Non-pigmented ciliary epithelial cell (primary cell): ENCODE measurements around the gene TRUB2.

Experiments
- DNase-seq: peaks from one replicate; pipeline ENCODE4 v3.0.0-alpha.2; 2010; ENCODE audit warnings: low read depth

TRUB2 gene, protein sequence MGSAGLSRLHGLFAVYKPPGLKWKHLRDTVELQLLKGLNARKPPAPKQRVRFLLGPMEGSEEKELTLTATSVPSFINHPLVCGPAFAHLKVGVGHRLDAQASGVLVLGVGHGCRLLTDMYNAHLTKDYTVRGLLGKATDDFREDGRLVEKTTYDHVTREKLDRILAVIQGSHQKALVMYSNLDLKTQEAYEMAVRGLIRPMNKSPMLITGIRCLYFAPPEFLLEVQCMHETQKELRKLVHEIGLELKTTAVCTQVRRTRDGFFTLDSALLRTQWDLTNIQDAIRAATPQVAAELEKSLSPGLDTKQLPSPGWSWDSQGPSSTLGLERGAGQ

DNA sequence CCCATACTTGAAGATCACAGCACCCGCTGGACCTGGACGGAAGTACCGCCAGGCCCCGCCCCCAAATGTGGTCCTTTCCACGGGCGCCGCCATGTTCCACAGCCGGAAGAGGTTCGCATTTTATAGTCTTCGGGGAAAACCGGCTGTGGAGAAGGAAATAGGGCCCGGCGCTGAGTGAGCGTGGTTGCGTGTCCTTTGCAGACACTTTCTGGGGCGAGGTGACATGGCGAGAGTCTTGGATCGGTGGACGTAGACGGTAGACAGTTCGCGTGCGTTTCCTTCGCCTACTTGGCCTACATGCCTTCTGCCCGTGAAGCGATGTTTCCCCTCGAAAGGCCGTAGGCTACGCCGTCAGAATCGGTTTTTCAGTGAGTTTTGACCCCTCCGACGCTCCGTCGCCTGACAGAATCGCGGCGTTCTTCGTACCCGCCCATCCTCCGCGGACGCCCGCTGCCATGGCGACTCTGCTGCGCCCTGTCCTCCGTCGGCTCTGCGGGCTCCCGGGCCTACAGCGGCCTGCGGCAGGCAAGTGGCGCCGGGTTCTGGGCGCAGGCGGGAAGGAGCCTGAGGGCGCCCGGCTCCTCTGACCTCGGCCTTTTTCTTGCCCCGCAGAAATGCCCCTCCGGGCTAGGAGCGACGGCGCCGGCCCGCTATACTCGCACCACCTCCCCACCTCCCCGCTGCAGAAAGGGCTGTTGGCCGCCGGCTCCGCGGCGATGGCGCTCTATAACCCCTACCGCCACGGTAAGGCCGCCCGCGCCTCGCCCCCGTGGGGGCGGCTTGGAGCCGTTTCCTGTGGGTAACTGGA lies at the start of gene TRUB2, which contains the start of gene COQ4:
TSS of gene TRUB2 (minus strand) at position 44 of the 808 bp plus-strand sequence. CDS start at position 5, 39 bp downstream.
TSS of gene COQ4 (plus strand) at position 436 of the 808 bp plus-strand sequence. CDS start at position 456, 20 bp downstream.
- peak; percentile 58 for DNase-seq

DNA sequence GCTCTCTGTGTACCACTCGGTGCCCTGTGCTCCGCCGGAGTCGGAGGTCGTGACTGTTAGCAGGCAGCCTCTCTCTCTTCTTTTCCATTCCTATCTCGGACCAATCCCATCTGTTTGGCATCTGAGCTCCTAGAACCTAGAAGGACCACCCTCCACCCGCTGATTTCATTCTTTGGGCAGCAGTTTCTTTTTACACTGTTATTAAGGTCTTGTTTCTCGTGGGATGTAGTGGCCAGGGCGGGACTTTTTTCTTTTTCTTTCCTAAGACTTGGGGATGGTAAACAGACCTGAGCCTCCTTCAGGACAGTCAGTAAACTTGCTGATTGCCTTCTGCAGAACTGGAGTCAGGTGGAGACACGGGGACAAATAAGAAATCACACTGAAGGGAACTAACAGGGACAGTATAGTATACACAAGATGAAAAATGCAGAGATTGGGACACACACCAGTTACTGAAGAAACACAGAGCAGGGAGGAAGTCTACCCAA lies 49.4 kb upstream of the TRUB2 start:
- no peak for DNase-seq

DNA sequence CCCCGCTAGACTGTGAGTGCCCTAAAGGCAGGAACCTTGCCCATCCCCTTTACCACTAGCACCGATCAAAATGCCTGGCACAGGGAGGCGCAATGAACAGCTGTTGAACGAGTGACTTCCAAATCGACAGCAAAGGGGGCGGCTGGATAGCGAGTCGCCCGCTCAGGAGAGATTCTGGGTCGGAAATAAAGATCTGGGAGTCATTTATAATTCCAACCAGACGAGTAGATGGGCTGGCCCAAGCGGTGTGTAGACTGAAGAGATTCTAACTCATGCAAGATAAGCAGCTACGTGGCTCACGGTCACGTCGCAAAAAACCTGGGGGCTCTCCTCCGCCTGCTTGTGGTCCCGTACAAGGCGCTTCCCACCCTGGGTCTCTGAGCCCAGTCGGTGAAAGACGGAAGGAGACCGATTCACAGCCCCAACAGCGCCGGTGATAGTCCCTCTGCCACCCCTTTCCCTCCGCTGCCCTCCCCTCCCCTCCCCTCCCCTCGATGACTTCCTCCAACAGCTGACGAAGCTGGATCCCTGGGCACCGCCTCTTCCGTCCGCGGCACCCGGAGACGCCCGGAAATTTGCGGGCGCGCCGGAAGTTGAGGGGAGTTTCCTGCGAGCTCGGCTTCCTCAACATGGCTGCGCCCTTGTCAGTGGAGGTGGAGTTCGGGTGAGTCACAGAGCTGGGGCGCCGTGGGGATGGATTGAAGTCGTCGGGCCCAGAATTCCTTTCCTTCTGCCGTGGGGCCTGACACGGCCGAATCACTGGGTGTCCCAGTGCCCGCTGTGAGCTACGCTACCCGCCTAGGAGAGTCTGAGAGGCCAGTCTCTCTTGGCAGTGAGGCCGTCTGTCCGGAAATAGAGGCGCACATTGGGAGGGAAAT lies 48.7 kb upstream of the TRUB2 start, which contains the start of gene URM1:
TSS of gene URM1 (plus strand) at position 623 of the 878 bp plus-strand sequence. CDS start at position 630, 7 bp downstream.
- DNase-seq = peak; percentile 65

DNA sequence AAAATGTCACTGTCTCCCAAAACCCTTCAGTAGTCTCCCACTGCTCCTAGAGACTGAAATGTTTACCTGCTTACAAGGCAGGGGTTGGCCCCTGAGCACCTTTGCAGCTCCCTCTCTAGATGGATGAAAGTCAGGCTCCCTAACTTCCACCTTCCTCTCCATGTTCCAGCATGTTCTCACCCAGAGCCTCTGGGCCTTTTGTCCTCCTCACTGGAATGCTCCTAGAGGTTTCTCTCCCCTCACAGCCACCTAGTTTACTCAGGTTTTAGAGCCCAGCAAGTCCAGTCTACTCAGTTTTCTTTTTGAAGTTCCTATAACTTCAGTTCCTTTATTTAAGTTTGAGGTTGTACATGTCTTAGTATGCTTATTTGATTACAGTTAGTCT lies 48.1 kb upstream of the TRUB2 start:
- DNase-seq = no peak

DNA sequence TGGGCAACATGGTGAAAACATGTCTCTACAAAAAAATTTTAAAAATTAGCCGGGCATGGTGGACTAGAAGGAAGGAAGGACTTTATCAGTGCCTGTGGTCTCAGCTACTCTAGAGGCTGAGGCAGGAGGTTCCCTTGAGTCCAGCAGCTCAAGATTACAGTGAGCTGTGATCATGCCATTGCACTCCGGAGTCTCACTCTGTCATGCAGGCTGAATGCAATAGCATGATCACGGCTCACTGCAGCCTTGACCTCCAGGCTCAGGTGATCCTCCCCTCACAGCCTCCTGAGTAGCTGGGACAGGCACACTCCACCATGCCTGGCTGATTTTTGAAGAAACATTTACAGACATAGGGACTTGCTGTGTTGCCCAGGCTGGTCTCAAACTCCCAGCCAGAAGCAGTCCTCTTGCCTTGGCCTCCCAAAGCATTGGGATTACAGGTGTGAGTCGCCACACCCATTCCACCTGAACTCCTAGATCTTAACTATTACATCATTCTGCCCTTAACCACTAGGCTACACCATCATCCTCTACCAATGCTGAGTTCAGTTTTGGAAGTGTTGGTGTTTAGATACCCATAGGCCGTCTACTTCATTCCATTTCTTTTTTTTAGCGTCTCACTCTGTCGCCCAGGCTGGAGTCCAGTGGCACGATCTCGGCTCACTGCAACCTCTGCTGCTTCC lies 46.9 kb upstream of the TRUB2 start:
- no peak for DNase-seq

DNA sequence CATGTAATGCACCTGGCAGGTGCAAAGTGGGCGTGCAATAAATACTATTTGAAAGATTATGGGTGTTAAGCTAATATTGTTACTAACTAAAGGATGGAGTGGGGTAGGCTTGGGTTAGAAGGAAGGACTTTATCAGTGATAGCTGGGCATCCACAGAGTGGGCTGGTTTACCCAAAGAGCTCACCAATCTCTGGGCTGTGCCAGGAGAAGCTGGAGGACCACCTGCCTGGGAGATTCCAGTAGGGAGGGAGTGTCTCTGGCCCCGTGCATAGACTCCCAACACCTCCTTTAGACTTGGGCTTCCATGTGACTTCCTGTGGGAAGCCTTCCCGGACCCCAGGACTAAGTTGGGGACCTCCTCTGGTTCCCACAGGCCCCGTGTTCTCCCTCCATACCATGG lies 43.3 kb upstream of the TRUB2 start:
- DNase-seq = no peak

DNA sequence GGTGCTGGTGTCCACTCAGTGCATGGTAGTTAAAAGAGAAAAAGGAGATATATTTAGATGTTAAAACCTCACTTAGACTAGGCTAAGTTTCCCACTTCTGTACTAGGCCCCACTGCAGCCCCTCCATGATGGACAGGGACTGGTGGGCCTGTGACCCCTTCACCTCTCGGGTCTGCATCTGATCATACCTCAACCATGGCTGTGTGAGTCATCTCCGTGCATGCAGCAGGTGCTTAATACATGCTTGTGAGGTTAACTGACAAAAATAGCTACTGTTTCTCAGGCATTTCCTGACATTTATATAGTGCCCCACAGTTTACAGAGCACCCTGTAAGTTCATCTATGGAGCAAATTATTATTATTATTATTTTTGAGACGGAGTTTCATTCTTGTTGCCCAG lies 40.5 kb upstream of the TRUB2 start:
- no peak for DNase-seq

DNA sequence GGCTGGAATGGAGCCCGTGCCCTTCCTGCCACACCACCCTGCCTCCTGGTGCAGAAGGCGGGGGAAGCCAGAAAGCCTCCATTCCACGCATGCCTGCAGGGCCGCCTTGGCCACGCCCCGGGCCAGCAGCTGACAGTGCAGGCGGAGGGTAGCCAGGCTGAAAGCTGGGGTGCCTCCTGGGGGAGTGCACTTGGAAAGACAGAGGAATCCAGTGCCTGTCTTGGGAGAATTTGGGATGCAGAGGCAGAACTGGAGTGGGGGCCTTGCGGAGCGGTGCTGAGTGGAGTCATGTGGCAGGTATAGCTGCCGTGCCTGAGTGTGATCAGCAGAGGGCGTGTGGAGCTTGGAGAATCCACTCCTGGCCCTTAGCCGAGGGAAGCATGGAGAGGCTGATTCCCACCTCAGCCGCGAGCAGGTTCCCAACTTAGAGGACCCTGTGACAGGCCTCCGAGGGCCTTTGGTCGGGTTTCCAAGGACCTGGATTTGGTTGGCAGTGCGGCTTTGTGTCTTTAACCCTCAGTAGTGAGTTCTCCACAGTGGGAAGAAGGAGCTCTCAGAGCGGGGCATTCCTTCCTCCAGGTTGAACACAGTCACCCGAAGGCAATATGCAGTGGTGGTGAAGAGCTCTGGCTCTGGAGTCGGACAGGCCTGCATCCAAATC lies 39.9 kb upstream of the TRUB2 start:
- no peak for DNase-seq

DNA sequence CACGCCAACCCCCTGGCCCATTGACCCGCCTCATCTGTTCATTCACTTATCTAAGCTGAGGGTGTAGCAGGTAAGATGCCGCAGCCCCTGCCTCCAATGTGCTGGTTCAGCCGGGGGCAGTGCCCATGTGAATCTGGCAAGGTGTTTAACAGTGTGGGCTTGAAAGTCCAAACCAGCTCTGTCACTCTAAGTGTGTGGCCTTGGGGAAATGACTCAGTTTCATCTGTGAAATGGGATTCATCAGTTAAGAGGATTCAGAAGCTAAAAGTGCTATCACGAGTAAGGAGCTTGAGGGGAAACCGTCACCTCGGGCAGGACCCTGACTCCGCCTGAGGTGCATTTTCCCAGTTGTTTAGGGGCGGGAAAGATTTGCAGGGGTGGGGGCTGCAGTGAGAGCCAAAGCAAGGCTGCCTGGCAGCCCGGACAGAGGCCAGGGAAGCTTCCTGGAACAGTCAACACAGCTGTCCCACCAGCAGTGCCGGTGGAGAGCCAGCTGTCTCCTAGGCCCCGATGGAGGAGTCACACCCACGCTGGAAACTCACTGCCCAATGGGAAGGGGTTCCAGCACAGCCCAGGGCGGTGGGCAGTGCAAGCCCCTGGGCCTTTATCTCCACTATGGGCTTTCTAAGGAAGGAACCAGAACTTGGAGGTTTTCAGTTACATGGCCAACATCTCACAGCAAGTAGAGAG lies 39.2 kb upstream of the TRUB2 start:
- DNase-seq = no peak

DNA sequence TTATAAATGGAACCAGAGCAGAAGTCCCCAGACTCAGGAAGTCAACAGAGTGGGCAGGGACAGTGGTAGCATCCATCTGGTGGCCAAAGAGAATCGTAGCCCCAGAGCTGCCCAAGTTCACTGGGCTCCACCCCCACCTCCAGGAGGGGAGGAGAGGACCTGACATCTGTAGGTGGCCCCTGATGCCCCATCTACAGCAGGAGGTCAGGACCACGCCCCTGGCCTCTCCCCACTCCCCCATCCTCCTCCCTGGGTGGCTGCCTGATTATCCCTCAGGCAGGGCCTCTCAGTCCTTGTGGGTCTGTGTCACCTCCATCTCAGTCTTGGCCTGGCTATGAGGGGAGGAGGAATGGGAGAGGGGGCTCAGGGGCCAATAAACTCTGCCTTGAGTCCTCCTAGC lies 38.6 kb upstream of the TRUB2 start:
- no peak for DNase-seq

DNA sequence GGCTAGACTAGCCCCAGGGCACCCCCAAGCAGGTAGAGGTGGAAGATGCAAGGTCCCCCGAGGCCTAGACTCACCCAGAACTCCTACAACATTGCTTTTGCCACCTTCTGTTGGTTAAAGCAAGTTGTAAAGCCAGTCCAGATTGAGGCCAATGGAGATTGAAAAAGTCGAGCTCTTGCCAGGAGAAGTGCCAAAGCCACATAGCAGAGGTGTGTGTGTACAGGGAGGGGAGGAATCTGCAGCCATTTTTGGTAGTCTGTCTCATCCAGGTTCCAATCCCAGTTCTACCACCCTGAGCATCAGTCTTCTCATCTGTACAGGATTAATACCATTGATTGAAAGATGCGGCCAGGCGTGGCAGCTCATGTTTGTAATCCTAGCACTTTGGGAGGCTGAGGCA lies 36.6 kb upstream of the TRUB2 start:
- DNase-seq = no peak

DNA sequence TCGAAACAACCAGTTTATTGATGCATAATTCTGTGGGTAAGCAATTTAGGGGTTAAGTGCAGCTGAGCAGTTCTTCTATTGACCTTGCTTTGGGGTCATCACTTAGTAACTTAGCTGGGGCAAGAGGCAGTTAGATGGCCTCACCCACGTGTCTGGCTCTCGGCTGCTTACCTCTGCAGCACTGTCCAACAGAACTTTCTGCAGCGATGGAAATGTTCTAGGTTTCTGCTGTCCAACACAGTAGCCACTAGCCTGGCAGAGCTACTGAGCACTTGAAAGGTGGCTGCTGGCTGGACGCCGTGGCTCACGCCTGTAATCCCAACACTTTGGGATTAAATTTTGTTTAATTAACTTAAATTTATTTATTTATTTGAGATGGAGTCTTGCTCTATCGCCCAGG lies 35.8 kb upstream of the TRUB2 start:
- no peak for DNase-seq

DNA sequence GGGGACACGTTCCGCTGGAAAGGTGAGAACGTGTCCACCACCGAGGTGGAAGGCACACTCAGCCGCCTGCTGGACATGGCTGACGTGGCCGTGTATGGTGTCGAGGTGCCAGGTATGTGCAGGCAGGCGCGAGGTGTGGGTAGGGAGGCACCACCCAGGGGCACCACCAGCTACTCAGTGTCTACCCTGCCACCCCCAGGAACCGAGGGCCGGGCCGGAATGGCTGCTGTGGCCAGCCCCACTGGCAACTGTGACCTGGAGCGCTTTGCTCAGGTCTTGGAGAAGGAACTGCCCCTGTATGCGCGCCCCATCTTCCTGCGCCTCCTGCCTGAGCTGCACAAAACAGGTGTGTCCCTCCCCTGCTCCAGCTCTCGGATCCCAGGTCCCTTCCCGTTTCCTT lies 33.2 kb upstream of the TRUB2 start:
- DNase-seq = no peak

DNA sequence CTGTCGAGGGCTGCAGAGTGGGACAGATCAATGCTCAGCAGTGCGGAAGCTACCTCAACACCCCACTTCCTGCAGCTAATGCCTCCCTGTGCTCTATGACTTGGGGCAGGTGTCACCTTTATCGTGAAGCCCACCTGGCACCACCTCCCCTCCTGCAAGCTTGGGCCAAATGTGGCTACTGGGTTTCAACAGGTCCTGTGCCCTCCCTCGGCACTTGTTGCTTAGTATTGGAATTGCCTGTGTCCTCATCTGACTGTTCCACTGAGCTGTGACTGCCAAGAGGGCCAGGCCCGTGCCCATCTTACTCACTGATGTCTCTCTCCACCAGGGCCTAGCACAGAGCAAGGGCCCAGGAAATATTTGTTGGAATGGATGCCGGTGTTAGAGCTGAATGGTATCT lies 27.5 kb upstream of the TRUB2 start:
- no peak for DNase-seq

DNA sequence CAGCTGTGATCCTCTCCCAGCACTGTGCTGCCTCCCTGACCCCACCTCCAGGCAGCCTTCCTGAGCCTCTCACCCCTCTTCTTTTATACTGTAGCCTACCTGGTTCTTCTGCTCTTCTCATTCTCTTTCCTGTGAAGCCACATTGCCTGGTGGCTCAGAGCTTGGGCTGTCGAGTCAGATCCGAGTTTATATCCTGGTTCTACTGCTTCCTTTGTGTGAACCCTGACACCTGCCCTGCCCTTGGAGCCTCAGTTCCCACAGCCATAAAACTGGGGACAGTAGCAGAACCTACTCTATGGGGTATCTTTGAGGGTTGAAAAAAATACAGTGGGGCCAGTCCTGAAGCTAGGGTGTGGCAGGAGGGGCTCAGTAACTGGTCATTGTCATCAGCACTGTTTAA lies 26.9 kb upstream of the TRUB2 start:
- DNase-seq = no peak

DNA sequence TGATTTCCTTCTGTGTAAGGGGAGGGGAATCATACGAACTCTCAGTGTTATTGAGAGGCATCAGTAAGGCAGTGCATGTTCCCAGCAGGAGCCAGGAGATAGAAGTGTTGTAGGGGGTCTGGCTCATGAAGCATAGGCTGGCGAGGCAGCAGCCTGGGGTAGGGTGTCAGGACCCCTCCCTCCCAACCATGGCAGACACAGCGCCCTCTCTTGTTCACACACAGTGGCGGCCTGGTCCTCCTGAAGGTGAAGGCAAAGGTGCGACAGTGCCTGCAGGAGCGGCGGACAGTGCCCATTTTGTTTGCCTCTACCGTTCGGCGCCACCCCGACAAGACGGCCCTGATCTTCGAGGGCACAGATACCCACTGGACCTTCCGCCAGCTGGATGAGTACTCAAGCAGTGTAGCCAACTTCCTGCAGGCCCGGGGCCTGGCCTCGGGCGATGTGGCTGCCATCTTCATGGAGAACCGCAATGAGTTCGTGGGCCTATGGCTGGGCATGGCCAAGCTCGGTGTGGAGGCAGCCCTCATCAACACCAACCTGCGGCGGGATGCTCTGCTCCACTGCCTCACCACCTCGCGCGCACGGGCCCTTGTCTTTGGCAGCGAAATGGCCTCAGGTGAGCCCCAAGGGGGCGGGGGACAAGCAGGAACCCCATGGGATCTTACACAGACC lies 22.8 kb upstream of the TRUB2 start:
- DNase-seq = no peak

DNA sequence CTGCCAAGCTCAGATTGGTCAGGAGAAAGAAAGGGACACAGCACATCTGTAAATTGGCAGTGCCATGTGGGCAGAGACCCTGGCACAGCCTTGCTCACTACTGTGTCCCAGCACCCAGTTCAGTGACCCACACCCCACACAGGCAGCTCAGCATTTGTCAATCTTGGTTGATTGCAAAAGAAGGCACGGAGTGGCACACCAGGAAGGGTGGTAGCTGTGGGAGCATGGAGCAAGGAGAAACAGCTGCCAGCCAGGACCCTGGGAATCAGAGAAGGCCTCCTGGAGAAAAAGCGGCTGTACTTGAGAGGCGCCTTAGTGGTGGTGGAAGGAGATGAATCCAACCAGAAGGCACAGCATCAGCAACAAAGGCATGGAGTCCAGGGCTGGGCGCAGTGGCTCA lies 21.6 kb upstream of the TRUB2 start:
- DNase-seq = no peak

DNA sequence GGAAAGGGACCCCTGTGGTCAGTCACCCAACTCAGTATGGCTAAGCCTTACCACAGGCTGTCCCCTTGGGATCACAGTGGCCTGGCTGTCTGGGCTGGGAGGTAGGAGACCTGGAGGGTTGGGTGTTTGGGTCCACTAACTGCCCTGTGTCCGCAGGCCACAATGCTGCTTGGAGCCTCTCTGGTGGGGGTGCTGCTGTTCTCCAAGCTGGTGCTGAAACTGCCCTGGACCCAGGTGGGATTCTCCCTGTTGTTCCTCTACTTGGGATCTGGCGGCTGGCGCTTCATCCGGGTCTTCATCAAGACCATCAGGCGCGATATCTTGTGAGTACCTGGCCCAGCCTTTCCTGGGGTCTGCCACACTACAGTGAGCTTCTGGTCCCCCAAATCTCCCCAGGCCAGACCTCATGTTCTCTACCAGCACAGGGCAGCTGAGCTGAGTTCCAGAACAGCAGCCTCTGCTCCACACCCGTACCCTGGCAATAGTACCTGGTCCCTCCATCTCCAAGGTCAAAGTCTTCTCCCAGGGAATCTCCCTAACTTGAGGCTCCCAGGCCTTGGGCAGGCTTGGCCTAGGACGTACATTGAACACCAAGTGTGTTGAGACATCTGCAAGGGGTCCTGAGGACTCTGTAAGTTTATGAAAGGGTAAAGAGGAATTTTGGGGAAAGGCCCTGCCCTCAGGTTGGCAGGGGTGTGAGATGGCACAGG lies 20.9 kb upstream of the TRUB2 start:
- DNase-seq = no peak

DNA sequence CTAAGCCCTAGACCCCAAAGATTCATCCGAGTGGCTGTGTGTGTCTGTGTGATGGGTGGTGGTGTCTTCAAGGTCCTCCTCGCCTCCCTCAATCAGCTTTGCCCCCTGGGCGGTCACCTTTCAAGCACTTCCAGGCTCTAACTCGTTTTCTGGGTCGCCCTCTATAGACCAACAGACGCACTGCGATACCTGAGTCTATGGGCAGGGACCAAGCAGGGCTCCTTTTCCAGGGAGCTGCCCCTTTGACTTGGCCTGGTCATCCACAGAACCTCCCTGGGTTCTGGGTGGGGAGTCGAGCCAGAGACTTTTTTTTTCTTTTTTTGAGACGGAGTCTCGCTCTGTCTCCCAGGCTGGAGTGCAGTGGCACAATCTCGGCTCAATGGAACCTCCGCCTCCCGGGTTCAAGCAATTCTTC lies 19.2 kb upstream of the TRUB2 start:
- no peak for DNase-seq
